HEK293T (cell line): ENCODE measurements around the gene CREB3L1.

Experiments
- BHLHE40 ChIP-seq: fragments of 450-650 bp; IDR thresholded peaks from 2 replicates; pipeline ENCODE4 v1.6.1; 2016; ENCODE audit warnings: mild to moderate bottlenecking, moderate library complexity, borderline replicate concordance
- ELF4 ChIP-seq: fragments of 450-650 bp; IDR thresholded peaks from 2 replicates; pipeline ENCODE4 v1.6.1; 2017; ENCODE audit warnings: antibody characterized with exemption
- HDGF ChIP-seq: fragments of 450-650 bp; IDR thresholded peaks from 2 replicates; pipeline ENCODE4 v1.6.1; 2017; ENCODE audit warnings: antibody characterized with exemption, borderline replicate concordance
- LEF1 ChIP-seq: fragments of 450-650 bp; IDR thresholded peaks from 2 replicates; pipeline ENCODE4 v1.6.1; 2017; ENCODE audit warnings: mild to moderate bottlenecking, borderline replicate concordance
- SP1 ChIP-seq: fragments of 450-650 bp; IDR thresholded peaks from 2 replicates; pipeline ENCODE4 v1.6.1; 2017
- SUZ12 ChIP-seq: fragments of 450-650 bp; IDR thresholded peaks from 2 replicates; pipeline ENCODE4 v1.6.1; 2016; ENCODE audit warnings: mild to moderate bottlenecking
- TARDBP ChIP-seq: fragments of 450-650 bp; IDR thresholded peaks from 2 replicates; pipeline ENCODE4 v1.6.1; 2016
- ZNF384 ChIP-seq: fragments of 450-650 bp; IDR thresholded peaks from 2 replicates; pipeline ENCODE4 v1.6.1; 2016
- TF ChIP-seq, protein P1 (sequence below): fragments of 450-650 bp; IDR thresholded peaks from 2 replicates; pipeline ENCODE4 v1.6.1; 2016

- TF ChIP-seq HDGF (no peak), BHLHE40 (no peak), LEF1 (no peak), ELF4 (no peak), ZNF384 (no peak), TARDBP (no peak), SP1 (no peak), SUZ12 (no peak)
- TF ChIP-seq, protein P1, sequence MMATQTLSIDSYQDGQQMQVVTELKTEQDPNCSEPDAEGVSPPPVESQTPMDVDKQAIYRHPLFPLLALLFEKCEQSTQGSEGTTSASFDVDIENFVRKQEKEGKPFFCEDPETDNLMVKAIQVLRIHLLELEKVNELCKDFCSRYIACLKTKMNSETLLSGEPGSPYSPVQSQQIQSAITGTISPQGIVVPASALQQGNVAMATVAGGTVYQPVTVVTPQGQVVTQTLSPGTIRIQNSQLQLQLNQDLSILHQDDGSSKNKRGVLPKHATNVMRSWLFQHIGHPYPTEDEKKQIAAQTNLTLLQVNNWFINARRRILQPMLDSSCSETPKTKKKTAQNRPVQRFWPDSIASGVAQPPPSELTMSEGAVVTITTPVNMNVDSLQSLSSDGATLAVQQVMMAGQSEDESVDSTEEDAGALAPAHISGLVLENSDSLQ = no peak
Measured at GRCh38 chr11:46359953-46360352, 82.5 kb downstream of the CREB3L1 start.
